Measurements from ENCODE around the gene NUDT16L1. TPM values are rescaled to one million over a fixed set of nuclear protein-coding genes. Genes with fewer than 3 reads are reported as not detected.

The NUDT16L1 gene
- total and polyA plus RNA-seq, 4 donors = 30.6 to 61.8 (median 50.3) TPM

DNA sequence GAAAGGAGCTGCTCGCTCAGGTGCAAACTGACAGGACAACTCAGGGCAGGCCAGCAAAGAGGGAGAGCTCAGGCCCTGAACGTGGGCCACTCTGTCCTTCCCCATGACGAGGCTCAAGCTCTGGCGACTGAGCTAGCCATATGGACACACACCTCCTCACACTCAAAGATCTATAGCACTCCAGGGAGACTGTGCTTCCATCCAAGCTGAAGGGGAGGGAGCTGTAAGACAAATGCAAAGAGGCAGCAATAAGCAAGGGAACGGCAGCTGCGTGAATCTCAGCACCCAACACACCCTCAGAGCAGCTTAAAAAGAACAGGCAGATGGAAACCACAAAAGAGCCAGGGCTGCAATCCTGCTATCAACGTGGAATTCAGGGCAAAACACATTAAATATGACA lies 13.5 kb downstream of the NUDT16L1 start:
- no peak overlapping the region for H3K4me3 ChIP-seq (ENCODE audit: low read depth, low read length)
- H3K27ac ChIP-seq (ENCODE audit: low read depth, low read length) = no peak overlapping the region
- H3K4me1 ChIP-seq (ENCODE audit: control insufficient read depth, insufficient read depth, low read length) = no peaks in the 10 kb centered on the region
- WGBS (ENCODE audit: insufficient coverage) = 80% methylated on average over 4 of the region's 7 CpGs
- H3K27me3 ChIP-seq (ENCODE audit: control insufficient read depth, insufficient read depth, low read length) = no peaks in the 10 kb centered on the region
- DNase-seq (ENCODE audit: low read depth in 4 of 6, low spot score in 6 of 6) = no peak
- H3K9me3 ChIP-seq (ENCODE audit: control insufficient read depth, insufficient read depth, low read length) = no peaks in the 10 kb centered on the region
- H3K36me3 ChIP-seq (ENCODE audit: control insufficient read depth, insufficient read depth, low read length) = peaks cover 68% of the 10 kb centered on the region

DNA sequence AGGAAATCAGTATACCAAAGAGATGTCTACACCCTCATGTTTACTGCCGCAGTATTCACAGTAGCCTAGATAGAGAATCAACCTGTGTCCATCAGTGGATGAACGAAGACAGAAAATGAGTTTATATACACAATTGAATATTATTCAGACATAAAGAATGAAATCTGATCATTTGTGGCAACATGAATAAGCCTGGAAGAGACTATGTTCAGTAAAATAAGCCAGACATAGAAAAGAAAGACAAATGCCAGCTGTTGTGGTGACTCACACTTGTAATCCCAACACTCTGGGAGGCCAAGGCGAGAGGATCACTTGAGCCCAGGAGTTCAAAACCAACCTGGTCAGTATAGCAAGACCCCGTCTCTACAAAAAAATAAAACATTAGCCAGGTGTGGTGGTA lies 16.1 kb downstream of the NUDT16L1 start:
- no peak overlapping the region for H3K27ac ChIP-seq (ENCODE audit: low read depth, low read length)
- peaks cover 65% of the 10 kb centered on the region for H3K36me3 ChIP-seq (ENCODE audit: control insufficient read depth, insufficient read depth, low read length)
- WGBS (ENCODE audit: insufficient coverage) = no CpG with 5 or more reads among the region's 4 CpGs
- H3K27me3 ChIP-seq (ENCODE audit: control insufficient read depth, insufficient read depth, low read length) = no peaks in the 10 kb centered on the region
- H3K4me3 ChIP-seq (ENCODE audit: low read depth, low read length) = no peak overlapping the region
- no peaks in the 10 kb centered on the region for H3K4me1 ChIP-seq (ENCODE audit: control insufficient read depth, insufficient read depth, low read length)
- DNase-seq (ENCODE audit: low read depth in 4 of 6, low spot score in 6 of 6) = no peak
- H3K9me3 ChIP-seq (ENCODE audit: control insufficient read depth, insufficient read depth, low read length) = no peaks in the 10 kb centered on the region

DNA sequence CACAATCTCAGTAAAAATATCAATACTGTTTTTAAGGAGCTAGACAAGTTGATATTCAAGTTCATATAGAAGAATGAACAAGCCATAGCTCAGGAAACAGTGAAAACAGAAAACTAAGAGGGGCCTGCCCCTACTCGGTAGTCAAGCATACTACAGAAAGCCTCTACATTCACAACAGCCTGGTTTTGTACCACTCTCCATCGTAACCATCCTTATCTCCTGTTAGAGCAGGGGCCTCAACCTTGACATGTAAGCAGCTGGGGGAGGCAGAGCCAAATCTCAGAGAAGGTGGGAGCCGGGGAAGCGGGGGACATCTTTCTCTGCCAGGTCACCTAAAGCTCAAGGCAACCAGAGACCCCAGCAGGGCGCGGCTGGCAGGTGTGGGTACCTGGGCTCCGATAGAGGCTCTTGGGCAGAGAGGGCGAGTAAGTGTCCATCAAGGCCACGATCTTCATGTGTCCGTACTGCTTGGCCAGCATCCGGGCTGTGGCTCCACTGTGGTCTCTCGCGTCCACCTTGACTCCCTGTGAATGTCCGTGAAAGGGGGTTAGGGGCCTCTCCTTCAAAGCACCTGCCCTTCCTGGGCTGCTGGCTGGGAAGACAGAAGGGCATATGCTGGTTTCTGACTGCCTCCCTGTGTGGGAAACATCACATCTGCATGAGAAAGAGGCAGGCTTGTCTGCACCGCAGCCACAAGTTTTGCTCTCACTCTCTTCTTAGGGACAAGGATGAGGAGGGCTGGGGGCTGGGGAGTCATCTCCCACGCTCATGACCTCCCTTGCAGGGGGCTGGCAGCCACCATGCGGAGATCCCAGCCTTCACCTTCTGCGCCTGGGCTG lies 20.5 kb downstream of the NUDT16L1 start:
- peaks cover 67% of the 10 kb centered on the region for H3K36me3 ChIP-seq (ENCODE audit: control insufficient read depth, insufficient read depth, low read length)
- WGBS (ENCODE audit: insufficient coverage) = 80% methylated on average over 15 of the region's 18 CpGs

DNA sequence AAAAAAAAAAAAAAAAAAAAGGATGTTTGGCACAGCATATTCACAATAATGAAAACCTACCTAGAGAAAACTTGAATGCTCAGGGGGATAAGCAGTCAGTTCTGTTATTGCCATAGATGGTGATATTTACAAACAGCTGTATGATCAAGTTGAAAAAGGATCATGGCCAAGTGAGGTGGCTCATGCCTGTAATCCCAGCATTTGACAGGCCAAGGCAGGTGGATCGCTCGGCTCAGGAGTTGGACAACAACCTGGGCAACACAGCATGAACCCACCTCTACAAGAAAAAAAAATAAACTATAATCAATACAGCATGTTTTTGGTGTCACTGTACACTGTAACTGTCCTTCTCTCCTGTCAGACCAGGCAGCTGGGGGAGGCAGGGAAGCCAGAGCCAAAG lies 21.6 kb downstream of the NUDT16L1 start:
- Histone ChIP-seq H3K27me3 (ENCODE audit: control insufficient read depth, insufficient read depth, low read length) (no peaks in the 10 kb centered on the region), H3K36me3 (ENCODE audit: control insufficient read depth, insufficient read depth, low read length) (peaks cover 65% of the 10 kb centered on the region), H3K4me1 (ENCODE audit: control insufficient read depth, insufficient read depth, low read length) (no peaks in the 10 kb centered on the region), H3K27ac (ENCODE audit: low read depth, low read length) (no peak overlapping the region), H3K4me3 (ENCODE audit: low read depth, low read length) (no peak overlapping the region), H3K9me3 (ENCODE audit: control insufficient read depth, insufficient read depth, low read length) (no peaks in the 10 kb centered on the region)
- no CpG with 5 or more reads among the region's 2 CpGs for WGBS (ENCODE audit: insufficient coverage)
- DNase-seq (ENCODE audit: low read depth in 4 of 6, low spot score in 6 of 6) = no peak

More for the DNA sequence above, 20.5 kb downstream of the NUDT16L1 start:
- no peaks in the 10 kb centered on the region for H3K27me3 ChIP-seq (ENCODE audit: control insufficient read depth, insufficient read depth, low read length)
- H3K4me1 ChIP-seq (ENCODE audit: control insufficient read depth, insufficient read depth, low read length) = no peaks in the 10 kb centered on the region
- H3K27ac ChIP-seq (ENCODE audit: low read depth, low read length) = no peak overlapping the region
- no peaks in the 10 kb centered on the region for H3K9me3 ChIP-seq (ENCODE audit: control insufficient read depth, insufficient read depth, low read length)
- no peak overlapping the region for H3K4me3 ChIP-seq (ENCODE audit: low read depth, low read length)
- DNase-seq (ENCODE audit: low read depth in 4 of 6, low spot score in 6 of 6) = no peak

DNA sequence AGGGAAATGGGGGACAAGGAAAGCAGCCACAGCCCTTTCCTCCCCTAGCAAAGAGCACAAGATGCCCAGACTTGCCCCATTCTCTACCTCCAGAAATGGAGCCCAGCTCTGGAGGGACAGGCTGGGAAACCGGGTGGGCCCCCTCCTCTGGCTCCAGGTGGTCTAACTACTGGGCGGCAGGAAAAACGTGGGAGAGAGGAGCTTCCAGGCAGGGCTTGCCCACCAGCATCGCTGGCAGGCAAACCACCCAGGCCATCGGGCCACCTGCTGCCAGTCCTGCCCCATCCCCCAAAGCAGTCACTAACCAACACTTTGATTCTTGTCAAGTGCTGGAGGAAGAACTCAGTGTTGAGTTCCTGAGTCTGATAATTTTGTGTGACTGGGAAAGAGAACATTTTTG lies 25.1 kb downstream of the NUDT16L1 start:
- no peak for DNase-seq (ENCODE audit: low read depth in 4 of 6, low spot score in 6 of 6)
- Histone ChIP-seq H3K4me3 (ENCODE audit: low read depth, low read length) (no peak overlapping the region), H3K4me1 (ENCODE audit: control insufficient read depth, insufficient read depth, low read length) (no peaks in the 10 kb centered on the region), H3K27ac (ENCODE audit: low read depth, low read length) (no peak overlapping the region), H3K36me3 (ENCODE audit: control insufficient read depth, insufficient read depth, low read length) (peaks cover 63% of the 10 kb centered on the region), H3K9me3 (ENCODE audit: control insufficient read depth, insufficient read depth, low read length) (no peaks in the 10 kb centered on the region), H3K27me3 (ENCODE audit: control insufficient read depth, insufficient read depth, low read length) (no peaks in the 10 kb centered on the region)
- 64% methylated on average over 3 of the region's 5 CpGs for WGBS (ENCODE audit: insufficient coverage)

DNA sequence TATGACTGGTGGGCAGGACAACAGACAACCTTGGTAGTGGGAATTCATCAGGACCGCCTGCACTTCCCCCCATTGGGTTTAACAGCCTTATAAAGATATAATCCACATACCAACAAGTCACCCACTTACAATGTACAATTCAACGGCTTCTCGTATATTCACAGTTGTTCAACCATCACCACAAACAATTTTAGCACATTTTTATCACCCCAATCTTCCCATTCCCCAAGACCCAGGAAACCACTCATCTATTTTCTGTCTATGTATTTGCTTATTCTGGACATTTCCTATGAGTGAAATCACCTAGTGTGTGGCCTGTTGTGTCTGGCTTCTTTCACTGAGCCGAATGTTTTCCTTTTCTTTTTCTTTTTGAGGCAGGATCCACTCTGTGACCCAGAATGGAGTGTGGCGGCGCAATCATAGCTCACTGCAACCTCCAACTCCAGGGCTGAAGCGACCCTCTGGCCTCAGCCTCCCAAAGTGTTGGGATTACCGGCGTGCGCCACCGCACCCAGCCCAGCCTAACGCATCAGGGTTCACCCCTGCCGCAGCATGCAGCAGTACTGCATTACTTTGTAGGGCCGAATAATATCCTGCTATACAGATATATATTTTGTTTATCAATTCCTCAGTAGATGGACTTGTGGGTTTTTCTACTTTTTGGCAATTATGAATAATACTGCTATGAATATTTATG lies 29.9 kb downstream of the NUDT16L1 start:
- 90% methylated on average over 10 of the region's 14 CpGs for WGBS (ENCODE audit: insufficient coverage)
- no peaks in the 10 kb centered on the region for H3K9me3 ChIP-seq (ENCODE audit: control insufficient read depth, insufficient read depth, low read length)
- peaks cover 55% of the 10 kb centered on the region for H3K36me3 ChIP-seq (ENCODE audit: control insufficient read depth, insufficient read depth, low read length)
- H3K4me3 ChIP-seq (ENCODE audit: low read depth, low read length) = no peak overlapping the region
- H3K4me1 ChIP-seq (ENCODE audit: control insufficient read depth, insufficient read depth, low read length) = no peaks in the 10 kb centered on the region
- no peaks in the 10 kb centered on the region for H3K27me3 ChIP-seq (ENCODE audit: control insufficient read depth, insufficient read depth, low read length)
- H3K27ac ChIP-seq (ENCODE audit: low read depth, low read length) = no peak overlapping the region
- no peak for DNase-seq (ENCODE audit: low read depth in 4 of 6, low spot score in 6 of 6)

DNA sequence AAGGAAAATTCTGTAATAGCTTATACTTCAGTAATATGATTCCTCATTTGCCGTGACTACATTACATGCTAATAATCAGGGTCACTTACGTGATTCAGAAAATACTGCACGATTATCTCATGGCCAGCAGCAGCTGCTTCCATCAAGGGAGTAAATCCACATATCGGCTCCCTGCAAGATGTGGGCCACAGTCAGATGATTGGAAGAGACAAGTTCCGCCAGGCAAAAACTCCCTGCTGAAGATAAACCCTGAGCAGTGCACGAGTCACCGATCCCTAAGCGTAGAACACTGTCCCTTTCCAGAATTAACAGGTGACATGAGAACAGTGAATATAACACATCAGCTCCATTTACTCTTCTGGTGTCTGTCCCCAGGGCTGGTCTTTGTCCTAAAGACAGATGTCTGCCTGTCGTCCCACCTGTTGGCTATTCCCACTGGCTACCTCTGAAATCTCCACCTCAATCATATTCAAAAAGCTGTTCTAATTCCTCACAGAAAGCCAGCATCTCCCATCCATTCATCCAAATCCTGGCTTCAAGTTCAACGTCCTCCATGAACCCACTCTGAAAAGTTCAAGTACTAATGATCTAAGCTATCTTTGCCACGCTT lies 31.4 kb downstream of the NUDT16L1 start:
- Histone ChIP-seq H3K4me3 (ENCODE audit: low read depth, low read length) (no peak overlapping the region), H3K9me3 (ENCODE audit: control insufficient read depth, insufficient read depth, low read length) (no peaks in the 10 kb centered on the region), H3K27me3 (ENCODE audit: control insufficient read depth, insufficient read depth, low read length) (no peaks in the 10 kb centered on the region), H3K4me1 (ENCODE audit: control insufficient read depth, insufficient read depth, low read length) (no peaks in the 10 kb centered on the region), H3K27ac (ENCODE audit: low read depth, low read length) (no peak overlapping the region), H3K36me3 (ENCODE audit: control insufficient read depth, insufficient read depth, low read length) (peaks cover 54% of the 10 kb centered on the region)
- DNase-seq (ENCODE audit: low read depth in 4 of 6, low spot score in 6 of 6) = no peak
- 94% methylated on average over 10 of the region's 11 CpGs for WGBS (ENCODE audit: insufficient coverage)

DNA sequence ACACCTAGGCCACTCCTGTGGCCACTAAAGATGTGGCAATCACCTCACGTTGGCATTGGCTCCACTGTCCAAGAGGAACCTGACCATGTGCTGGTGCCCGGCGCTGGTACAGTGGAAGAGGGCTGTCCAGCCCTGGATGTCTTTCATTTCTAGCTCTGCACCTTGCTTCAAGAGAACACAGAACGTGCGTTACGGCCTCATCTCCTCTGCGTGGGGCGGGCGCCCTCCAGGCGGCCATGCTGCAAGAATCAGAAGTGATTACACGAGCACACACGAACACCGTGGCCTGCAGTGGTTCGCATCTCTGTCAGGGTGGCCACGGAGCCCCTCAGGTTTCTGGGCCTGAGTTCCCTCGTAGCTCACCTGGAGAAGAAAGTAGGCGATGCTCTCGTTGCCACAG lies 33.3 kb downstream of the NUDT16L1 start:
- Histone ChIP-seq H3K27ac (ENCODE audit: low read depth, low read length) (no peak overlapping the region), H3K27me3 (ENCODE audit: control insufficient read depth, insufficient read depth, low read length) (no peaks in the 10 kb centered on the region), H3K36me3 (ENCODE audit: control insufficient read depth, insufficient read depth, low read length) (peaks cover 56% of the 10 kb centered on the region), H3K4me3 (ENCODE audit: low read depth, low read length) (no peak overlapping the region), H3K9me3 (ENCODE audit: control insufficient read depth, insufficient read depth, low read length) (no peaks in the 10 kb centered on the region), H3K4me1 (ENCODE audit: control insufficient read depth, insufficient read depth, low read length) (no peaks in the 10 kb centered on the region)
- DNase-seq (ENCODE audit: low read depth in 4 of 6, low spot score in 6 of 6) = no peak
- WGBS (ENCODE audit: insufficient coverage) = 94% methylated on average over 18 of the region's 18 CpGs

DNA sequence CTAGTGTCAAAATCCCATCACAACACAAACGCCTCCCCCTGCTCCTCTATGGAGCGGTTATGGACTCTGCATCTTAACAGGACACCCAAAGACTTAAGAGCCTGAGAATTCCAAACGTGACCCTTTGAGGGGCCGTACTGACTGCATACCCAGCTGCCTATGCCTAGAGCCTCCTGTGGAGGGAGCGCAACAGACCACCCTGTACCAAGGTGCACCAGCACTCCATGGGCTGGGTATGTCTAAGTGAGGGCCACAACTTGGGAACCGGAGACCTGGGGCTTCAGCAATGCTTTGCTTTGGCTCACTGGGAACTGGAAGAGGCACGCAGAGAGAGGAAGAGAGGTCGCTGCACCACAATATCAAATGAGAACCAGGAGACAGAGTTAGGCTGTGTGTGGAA lies 35.3 kb downstream of the NUDT16L1 start:
- no peaks in the 10 kb centered on the region for H3K9me3 ChIP-seq (ENCODE audit: control insufficient read depth, insufficient read depth, low read length)
- no peak overlapping the region for H3K4me3 ChIP-seq (ENCODE audit: low read depth, low read length)
- H3K27me3 ChIP-seq (ENCODE audit: control insufficient read depth, insufficient read depth, low read length) = no peaks in the 10 kb centered on the region
- WGBS (ENCODE audit: insufficient coverage) = 96% methylated on average over 4 of the region's 8 CpGs
- peaks cover 5% of the 10 kb centered on the region for H3K4me1 ChIP-seq (ENCODE audit: control insufficient read depth, insufficient read depth, low read length)
- H3K27ac ChIP-seq (ENCODE audit: low read depth, low read length) = no peak overlapping the region
- no peak for DNase-seq (ENCODE audit: low read depth in 4 of 6, low spot score in 6 of 6)
- H3K36me3 ChIP-seq (ENCODE audit: control insufficient read depth, insufficient read depth, low read length) = peaks cover 46% of the 10 kb centered on the region
